ENCODE results near the gene KCNA10.

DNA sequence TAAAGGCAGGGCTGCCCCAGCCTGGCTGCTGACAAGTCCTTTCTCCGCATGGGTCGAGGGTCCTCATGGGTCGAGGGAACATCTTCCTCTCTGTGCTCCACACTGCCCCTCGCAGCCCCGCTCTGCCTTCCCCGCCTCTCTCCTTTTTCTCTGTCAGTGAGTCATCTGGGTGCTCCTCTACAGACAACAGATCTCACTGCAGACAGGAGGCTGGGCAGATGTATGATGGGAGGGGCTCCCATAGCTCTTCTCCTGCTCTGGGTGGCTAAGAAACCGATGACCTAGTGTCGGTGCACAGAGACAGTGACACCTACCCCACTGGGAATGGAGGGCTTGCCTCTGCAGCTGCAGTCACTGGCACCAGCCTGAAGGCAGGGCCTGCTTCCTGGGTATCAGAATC is 5.5 kb downstream of the KCNA10 start:
- TF ChIP-seq EP300 (IDR thresholded peaks at IDR 0.05; ENCODE audit: low read depth), result no peak
- TF ChIP-seq, protein P1, sequence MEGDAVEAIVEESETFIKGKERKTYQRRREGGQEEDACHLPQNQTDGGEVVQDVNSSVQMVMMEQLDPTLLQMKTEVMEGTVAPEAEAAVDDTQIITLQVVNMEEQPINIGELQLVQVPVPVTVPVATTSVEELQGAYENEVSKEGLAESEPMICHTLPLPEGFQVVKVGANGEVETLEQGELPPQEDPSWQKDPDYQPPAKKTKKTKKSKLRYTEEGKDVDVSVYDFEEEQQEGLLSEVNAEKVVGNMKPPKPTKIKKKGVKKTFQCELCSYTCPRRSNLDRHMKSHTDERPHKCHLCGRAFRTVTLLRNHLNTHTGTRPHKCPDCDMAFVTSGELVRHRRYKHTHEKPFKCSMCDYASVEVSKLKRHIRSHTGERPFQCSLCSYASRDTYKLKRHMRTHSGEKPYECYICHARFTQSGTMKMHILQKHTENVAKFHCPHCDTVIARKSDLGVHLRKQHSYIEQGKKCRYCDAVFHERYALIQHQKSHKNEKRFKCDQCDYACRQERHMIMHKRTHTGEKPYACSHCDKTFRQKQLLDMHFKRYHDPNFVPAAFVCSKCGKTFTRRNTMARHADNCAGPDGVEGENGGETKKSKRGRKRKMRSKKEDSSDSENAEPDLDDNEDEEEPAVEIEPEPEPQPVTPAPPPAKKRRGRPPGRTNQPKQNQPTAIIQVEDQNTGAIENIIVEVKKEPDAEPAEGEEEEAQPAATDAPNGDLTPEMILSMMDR (IDR thresholded peaks at IDR 0.05), result no peak
- no peak for TF ChIP-seq POLR2AphosphoS5 (IDR thresholded peaks at IDR 0.05)
- TF ChIP-seq POLR2A (IDR thresholded peaks at IDR 0.05), result no peak

Measured in transverse colon (tissue), 4 donors.